GM18511 (cell line): ENCODE results near the gene FGFR3.
A peak's percentile ranks its signal among the peaks of the same experiment; 100 is the strongest.
"Not testable (repeated sequence)": the region's sequence is repeated elsewhere in the genome, so short reads cannot be mapped to it uniquely, and the experiment has no call there.

Experiments used
- ATAC-seq: cut with Tn5 transposase; IDR thresholded peaks from one replicate; pipeline ENCODE4 v1.9.1; 2021; ENCODE audit warnings: mild to moderate bottlenecking, moderate library complexity; ENCODE audit not compliant: unreplicated experiment

Gene FGFR3

GRCh38 chr4:1836650-1837049 lies 43.6 kb downstream of the FGFR3 start:
- ATAC-seq, result no peak

GRCh38 chr4:1837069-1837468 lies 44.0 kb downstream of the FGFR3 start:
- no peak for ATAC-seq

- no peak for ATAC-seq
Observed at GRCh38 chr4:1839282-1839681, 46.2 kb downstream of the FGFR3 start.

- ATAC-seq, result no peak
Observed at GRCh38 chr4:1841201-1841886, 48.3 kb downstream of the FGFR3 start.

GRCh38 chr4:1841887-1842210 lies 48.8 kb downstream of the FGFR3 start:
- no peak for ATAC-seq

GRCh38 chr4:1842339-1842895 lies 49.3 kb downstream of the FGFR3 start:
- ATAC-seq, result no peak

GRCh38 chr4:1842993-1843448 lies 49.9 kb downstream of the FGFR3 start:
- no peak for ATAC-seq

DNA sequence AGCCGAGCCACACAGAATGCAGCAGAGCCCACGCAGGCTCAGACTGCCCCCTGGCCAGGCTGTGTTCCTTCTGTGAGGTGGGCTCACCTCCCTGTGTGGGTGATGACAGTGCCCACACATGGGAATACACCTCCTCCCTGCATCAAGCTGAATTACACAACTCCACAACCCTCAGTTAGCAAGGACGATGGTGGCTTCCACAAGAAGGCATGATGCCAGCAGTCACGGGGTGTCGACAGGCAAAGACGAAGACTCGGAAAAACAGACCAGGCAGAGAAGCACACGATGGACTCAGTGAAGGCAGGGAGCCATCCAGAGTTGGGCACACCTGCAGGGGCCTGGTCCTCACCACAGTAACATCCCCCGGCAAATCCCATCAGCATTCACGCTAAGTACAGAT lies 50.8 kb downstream of the FGFR3 start:
- ATAC-seq, result no peak

GRCh38 chr4:1844618-1845017 lies 51.5 kb downstream of the FGFR3 start:
- not testable (repeated sequence) for ATAC-seq

DNA sequence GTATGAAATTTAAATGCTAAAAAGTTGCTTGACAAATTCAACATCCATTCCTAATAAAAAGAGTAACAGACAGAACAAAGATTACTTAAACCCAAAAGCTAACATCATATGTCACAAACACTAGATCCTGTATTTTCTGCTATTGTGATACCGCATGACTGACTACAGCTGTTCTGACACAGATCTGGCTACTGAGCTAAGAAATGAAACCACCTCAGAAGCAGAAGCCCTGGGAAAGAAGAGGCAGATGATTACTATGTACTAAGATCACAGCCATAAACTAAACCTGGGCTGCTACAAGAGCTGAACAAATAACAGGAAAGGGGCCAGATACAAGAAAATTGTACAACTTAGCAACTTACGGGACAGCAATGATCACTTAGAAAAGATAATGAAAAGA lies 53.5 kb downstream of the FGFR3 start:
- no peak for ATAC-seq

- no peak for ATAC-seq
Observed at GRCh38 chr4:1850276-1850675, 57.2 kb downstream of the FGFR3 start.

GRCh38 chr4:1851160-1851559 lies 58.1 kb downstream of the FGFR3 start:
- ATAC-seq, result no peak

GRCh38 chr4:1851575-1852410 lies 58.7 kb downstream of the FGFR3 start:
- ATAC-seq, result no peak

- ATAC-seq, result no peak
Observed at GRCh38 chr4:1852904-1853623, 60.0 kb downstream of the FGFR3 start.

DNA sequence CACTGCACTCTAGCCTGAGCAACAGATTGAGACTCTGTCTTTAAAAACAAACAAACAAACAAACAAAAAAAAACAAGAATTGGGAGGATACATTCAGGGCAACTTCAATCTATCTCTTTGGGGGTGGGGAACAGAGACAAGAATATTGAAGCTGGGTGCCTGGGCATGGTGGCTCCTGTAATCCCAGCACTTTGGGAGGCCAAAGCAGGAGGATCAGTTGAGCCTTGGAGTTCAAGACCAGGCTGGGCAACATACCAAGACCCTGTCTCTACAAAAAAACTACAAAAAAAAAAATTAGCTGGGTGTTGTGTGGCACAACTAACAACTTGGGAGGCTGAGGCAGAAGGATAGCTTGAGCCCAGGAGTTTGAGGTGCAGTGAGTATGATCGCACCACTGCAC lies 61.7 kb downstream of the FGFR3 start:
- ATAC-seq, result no peak

DNA sequence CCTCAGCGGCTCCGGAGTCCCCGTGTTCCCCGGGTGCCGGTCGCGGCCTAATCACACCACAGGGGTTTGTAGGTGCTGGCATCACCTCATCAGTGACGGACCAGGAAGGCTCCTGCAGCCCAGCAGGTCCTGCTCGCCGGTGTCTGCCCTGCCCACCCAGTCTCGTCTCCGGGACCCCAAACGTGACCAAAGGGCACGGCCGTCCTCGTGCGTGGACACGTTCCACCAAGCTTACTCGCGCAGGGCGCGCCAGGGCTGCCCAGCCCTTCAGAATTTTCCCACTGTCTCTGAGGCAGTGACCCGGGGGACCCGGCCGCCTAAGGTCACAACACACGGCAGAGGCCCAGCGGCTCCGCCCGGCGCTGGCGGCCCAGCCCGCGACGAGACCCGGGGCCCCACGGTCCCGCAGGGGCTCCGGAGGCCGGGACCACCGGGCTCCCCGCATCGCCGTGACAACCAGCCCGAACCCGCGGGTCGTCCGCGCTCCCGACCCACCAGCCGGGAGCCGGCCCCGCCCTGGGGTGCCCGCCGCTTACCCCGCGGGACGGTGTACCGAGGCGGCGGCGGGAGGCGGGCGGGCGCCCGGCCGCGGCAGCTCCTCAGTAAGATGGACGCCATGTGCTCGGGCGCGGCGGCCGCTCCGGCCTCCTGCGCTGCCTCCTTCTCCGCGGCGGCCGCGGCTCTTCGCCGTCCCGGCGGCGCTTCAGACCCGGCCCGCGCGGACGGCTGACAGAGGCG lies 62.4 kb downstream of the FGFR3 start:
- peak; percentile 33 for ATAC-seq

- ATAC-seq, result peak; percentile 91
Observed at GRCh38 chr4:1856071-1856942, 63.2 kb downstream of the FGFR3 start, which contains the start of gene LETM1. LETM1 (minus strand) TSS chr4:1856156; CDS start chr4:1855950, 206 bp downstream.

DNA sequence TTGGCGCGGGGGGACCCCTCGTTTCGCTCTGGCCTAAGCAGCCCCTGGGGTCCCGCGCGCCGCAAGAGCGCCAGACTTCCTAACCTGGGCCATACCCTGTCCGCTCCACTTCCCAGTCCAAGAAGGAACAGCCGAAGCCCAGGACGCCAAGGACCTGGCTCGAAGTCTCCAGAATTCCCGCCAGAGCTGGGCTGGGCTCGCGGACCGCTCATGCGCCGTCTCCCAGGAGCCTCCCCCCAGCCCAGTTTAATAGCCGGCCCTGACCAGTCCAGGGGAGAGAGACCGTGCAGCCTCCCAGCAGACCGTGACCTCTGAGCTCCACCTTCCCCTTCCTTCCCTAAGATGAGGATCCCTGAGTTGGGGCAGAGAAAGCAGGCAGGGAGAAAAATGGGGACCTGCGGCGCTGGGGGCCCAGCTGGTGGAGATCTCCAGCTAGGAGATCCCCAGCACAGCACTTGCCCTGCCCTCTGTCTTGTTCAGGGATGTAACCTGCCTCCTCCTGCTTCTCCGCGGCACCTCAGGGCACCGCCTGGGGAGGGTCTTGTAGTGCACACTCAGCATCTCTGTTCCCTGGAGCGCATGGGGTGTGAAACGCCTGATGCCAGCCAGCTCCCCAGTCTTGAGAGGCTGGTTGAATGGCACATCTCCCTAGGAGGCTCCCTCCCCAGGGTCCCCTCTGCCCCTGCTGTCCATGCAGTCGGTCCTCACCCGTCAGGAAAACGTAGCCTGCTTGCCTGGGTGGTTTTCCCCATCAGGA lies 64.0 kb downstream of the FGFR3 start:
- no peak for ATAC-seq

DNA sequence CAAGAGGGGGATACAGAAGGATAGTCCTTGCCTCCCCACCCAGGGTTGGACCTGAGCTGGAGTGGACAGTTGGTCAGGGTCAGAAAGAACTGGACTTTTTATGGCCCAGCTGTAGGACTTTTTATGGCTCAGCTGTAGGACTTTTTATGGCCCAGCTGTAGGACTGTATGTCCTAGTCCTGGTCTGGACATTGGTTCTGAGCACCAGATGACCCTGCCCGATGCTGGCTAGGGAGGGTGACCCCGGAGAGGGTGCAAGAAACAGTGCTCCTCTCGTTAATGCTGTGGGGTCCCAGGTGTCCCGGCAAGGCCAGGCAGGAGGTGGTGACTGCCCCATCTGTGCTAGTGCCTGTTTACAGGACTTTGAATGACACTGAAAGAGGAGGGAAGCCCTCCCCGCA lies 64.8 kb downstream of the FGFR3 start:
- no peak for ATAC-seq
